ENCODE measurements around the gene PCK2.

PCK2 gene

DNA sequence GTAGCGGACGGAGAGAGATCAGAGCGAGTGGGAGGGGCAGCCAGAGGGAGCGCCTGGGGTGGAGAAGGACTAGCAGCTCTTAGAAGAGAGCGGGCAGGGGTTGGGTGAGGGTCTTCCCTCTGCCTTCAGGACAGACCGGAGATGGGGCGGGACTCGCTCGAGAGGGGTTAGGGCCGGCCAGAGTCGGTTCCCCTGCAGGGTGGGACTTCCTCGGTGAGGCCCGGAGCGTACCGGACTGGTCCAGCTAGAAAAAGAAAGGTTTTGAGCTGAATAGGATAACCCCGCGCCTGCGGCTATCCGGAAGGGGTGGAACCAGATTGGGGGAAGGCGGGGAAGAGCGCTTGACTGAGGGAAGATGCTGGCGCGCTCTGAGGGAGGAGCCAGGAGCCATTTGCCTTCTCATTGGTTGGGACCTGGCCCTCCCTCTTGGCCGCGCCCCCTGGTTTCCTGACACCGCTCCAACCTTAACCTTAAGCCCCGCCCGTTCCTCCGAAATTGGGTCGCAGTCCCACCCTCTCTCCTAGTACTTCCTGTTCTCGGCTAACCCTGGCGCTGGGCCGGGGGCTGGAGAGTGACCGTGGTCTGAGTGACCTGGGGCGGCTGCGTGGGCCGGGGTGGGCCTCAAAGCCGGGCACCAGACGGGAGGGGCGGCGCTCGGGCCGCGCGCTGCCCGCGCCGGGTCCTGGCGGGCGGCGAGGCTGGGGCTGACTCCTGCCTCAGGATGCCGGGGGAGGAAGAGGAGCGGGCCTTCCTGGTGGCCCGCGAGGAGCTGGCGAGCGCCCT, 53.1 kb downstream of the PCK2 start, which contains the start of gene RNF31:
RNF31 (plus strand) TSS at position 521 of the 783 bp plus-strand sequence; CDS start at position 722, 201 bp downstream.
- TF ChIP-seq, protein P1, sequence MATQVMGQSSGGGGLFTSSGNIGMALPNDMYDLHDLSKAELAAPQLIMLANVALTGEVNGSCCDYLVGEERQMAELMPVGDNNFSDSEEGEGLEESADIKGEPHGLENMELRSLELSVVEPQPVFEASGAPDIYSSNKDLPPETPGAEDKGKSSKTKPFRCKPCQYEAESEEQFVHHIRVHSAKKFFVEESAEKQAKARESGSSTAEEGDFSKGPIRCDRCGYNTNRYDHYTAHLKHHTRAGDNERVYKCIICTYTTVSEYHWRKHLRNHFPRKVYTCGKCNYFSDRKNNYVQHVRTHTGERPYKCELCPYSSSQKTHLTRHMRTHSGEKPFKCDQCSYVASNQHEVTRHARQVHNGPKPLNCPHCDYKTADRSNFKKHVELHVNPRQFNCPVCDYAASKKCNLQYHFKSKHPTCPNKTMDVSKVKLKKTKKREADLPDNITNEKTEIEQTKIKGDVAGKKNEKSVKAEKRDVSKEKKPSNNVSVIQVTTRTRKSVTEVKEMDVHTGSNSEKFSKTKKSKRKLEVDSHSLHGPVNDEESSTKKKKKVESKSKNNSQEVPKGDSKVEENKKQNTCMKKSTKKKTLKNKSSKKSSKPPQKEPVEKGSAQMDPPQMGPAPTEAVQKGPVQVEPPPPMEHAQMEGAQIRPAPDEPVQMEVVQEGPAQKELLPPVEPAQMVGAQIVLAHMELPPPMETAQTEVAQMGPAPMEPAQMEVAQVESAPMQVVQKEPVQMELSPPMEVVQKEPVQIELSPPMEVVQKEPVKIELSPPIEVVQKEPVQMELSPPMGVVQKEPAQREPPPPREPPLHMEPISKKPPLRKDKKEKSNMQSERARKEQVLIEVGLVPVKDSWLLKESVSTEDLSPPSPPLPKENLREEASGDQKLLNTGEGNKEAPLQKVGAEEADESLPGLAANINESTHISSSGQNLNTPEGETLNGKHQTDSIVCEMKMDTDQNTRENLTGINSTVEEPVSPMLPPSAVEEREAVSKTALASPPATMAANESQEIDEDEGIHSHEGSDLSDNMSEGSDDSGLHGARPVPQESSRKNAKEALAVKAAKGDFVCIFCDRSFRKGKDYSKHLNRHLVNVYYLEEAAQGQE (IDR thresholded peaks at IDR 0.05; ENCODE audit: insufficient replicate concordance, low read depth), result peak; percentile 10
- TF ChIP-seq GABPA (IDR thresholded peaks at IDR 0.05; ENCODE audit: low read depth) (peak; percentile 47; the same call in 1 of the 2 replicates), POLR2AphosphoS5 (IDR thresholded peaks at IDR 0.05; ENCODE audit: low read depth) (no peak; the same call in none of the 2 replicates)
- TF ChIP-seq, protein P2, sequence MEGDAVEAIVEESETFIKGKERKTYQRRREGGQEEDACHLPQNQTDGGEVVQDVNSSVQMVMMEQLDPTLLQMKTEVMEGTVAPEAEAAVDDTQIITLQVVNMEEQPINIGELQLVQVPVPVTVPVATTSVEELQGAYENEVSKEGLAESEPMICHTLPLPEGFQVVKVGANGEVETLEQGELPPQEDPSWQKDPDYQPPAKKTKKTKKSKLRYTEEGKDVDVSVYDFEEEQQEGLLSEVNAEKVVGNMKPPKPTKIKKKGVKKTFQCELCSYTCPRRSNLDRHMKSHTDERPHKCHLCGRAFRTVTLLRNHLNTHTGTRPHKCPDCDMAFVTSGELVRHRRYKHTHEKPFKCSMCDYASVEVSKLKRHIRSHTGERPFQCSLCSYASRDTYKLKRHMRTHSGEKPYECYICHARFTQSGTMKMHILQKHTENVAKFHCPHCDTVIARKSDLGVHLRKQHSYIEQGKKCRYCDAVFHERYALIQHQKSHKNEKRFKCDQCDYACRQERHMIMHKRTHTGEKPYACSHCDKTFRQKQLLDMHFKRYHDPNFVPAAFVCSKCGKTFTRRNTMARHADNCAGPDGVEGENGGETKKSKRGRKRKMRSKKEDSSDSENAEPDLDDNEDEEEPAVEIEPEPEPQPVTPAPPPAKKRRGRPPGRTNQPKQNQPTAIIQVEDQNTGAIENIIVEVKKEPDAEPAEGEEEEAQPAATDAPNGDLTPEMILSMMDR (IDR thresholded peaks at IDR 0.05; ENCODE audit: insufficient read depth, low read length), result no peak
- DNase-seq (ENCODE audit: low read depth in 1 of 2, low spot score in 1 of 2), result peak; percentile 97 to 99
- Histone ChIP-seq H3K4me3 (replicated peaks; ENCODE audit: insufficient read depth, low read length) (peak within 1 kb of the TSS; percentile 96), H3K27me3 (ENCODE audit: insufficient read depth, poor library complexity, severe bottlenecking) (no peaks in the 10 kb centered on the region), H3K27ac (replicated peaks) (peak within 1 kb of the TSS; percentile 72)

DNA sequence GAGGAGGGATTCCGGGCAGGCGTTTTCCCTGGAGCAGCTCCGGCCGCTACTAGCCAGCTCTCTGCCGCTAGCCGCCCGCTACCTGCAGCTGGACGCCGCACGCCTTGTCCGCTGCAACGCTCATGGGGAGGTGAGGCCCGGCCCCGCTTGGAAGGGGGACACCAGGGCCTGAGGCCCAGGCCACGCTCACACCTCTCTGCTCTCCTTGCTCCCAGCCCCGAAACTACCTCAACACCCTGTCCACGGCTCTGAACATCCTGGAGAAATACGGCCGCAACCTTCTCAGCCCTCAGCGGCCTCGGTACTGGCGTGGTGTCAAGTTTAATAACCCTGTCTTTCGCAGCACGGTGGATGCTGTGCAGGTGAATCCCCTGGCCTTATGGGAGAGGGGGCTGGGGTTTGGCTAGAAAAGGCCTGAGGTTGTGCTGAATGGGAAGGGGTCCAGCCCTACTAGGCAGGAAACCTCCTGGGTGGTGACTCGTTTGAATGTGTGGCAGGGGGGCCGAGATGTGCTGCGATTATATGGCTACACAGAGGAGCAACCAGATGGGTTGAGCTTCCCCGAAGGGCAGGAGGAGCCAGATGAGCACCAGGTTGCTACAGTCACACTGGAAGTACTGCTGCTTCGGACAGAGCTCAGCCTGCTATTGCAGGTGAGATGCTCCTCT, 53.8 kb downstream of the PCK2 start:
- Histone ChIP-seq H3K27me3 (ENCODE audit: insufficient read depth, poor library complexity, severe bottlenecking) (no peaks in the 10 kb centered on the region), H3K4me3 (replicated peaks; ENCODE audit: insufficient read depth, low read length) (peak overlapping the region; percentile 96), H3K27ac (replicated peaks) (peak overlapping the region; percentile 59)
- TF ChIP-seq SPI1 (IDR thresholded peaks at IDR 0.05; ENCODE audit: borderline replicate concordance, low read depth) (no peak), GABPA (IDR thresholded peaks at IDR 0.05; ENCODE audit: low read depth) (no peak), POLR2AphosphoS5 (IDR thresholded peaks at IDR 0.05; ENCODE audit: low read depth) (no peak)
- TF ChIP-seq, protein P1 (IDR thresholded peaks at IDR 0.05; ENCODE audit: insufficient replicate concordance, low read depth), result no peak
- TF ChIP-seq, protein P2 (IDR thresholded peaks at IDR 0.05; ENCODE audit: insufficient read depth, low read length), result no peak
- DNase-seq (ENCODE audit: low read depth in 1 of 2, low spot score in 1 of 2), result no peak

DNA sequence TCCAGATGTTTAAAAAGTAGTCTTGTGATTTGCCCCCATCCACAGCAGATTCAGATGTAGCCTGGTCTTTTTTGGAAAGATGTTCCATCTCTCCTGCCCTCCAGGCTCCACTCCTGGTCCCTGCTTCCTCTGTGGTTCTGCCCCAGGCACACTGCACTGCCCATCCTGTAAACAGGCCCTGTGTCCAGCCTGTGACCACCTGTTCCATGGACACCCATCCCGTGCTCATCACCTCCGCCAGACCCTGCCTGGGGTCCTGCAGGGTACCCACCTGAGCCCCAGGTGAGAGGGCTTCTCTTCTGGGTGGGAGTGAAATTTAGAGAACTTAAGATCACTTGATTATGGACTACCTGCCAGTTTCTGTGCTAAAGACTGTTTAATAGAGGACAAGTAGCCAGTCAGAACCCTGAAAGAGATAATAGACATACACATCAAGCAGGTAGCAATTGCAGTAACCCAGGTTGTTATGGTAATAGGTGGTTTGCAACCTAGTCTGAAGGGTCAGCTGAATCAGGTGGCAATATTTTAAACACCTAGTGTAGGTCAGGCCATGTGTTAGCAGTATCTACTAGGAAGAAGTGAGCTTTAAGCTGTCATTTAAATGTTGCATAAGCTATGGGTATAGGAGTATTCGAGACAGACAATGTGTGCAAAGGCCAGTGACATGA, 55.3 kb downstream of the PCK2 start:
- no peak overlapping the region for H3K4me3 ChIP-seq (replicated peaks; ENCODE audit: insufficient read depth, low read length)
- H3K27ac ChIP-seq (replicated peaks), result no peak overlapping the region
- no peaks in the 10 kb centered on the region for H3K27me3 ChIP-seq (ENCODE audit: insufficient read depth, poor library complexity, severe bottlenecking)
- DNase-seq (ENCODE audit: low read depth in 1 of 2, low spot score in 1 of 2), result no peak
- TF ChIP-seq GABPA (IDR thresholded peaks at IDR 0.05; ENCODE audit: low read depth), result no peak
- TF ChIP-seq, protein P1 (IDR thresholded peaks at IDR 0.05; ENCODE audit: insufficient replicate concordance, low read depth), result no peak
